HG03460 (cell line): ENCODE measurements around the gene NOC2L.

Experiments
- ATAC-seq: cut with Tn5 transposase; IDR thresholded peaks from one replicate; pipeline ENCODE4 v1.9.1; 2021; ENCODE audit not compliant: unreplicated experiment

The NOC2L gene

DNA sequence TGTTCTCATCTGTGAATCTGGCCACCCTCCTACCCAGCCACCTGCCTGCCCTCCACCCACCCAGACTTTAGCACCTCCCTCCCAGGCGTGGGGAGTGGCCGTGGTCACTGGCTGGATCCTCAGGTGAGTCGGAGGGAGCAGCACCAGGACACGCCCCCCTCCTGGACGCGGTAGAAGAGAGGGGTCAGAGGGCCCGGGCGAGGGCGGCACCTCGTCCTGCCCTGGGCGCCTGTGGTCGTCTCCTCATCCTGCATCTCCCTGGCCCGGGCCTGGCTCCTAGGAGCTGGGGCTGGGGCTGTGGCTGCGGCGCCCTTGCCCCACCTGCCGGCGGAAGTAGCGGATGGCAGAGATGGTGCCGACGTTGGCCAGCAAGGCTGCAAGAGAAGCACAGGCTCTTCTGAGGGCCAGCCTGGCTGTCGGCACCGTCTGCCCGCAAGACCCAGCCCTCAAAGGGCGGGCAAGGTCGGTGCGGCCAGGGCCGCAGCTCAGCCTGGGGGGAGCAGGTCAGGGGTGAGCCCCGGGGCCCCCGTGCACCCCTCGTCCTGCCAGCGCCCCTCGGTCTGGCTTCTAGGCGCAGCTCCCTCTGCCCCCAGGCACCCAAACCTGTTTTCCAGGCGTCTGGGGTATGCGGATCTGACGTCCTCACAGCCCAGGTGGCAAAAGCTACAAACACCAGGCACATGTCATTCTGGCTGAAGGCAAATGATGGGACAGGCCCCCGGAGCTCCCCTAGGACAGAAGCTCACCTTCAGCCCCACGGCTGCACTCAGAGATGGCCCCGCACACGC is 17.0 kb upstream of the NOC2L start:
- no peak for ATAC-seq

DNA sequence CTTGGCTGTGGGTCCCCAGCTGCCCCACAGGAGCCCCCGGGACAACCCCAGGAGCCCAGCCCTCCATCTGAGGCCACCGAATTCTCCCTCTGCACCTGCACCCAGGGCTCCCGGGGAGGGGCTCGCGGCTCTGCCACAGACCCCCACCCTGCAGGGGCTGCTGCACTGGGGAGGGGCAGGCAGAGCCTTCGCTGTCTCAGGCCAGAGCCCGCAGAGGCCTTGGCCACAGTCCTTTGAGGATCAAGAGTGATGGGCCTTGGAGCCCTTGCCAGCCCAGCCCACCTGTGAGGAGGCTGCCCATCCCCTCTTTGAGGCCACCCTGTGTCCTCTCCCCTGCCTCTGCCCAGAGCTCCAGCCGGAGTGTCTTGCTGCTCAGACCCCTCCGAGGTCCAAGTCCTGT is 16.3 kb upstream of the NOC2L start:
- no peak for ATAC-seq

DNA sequence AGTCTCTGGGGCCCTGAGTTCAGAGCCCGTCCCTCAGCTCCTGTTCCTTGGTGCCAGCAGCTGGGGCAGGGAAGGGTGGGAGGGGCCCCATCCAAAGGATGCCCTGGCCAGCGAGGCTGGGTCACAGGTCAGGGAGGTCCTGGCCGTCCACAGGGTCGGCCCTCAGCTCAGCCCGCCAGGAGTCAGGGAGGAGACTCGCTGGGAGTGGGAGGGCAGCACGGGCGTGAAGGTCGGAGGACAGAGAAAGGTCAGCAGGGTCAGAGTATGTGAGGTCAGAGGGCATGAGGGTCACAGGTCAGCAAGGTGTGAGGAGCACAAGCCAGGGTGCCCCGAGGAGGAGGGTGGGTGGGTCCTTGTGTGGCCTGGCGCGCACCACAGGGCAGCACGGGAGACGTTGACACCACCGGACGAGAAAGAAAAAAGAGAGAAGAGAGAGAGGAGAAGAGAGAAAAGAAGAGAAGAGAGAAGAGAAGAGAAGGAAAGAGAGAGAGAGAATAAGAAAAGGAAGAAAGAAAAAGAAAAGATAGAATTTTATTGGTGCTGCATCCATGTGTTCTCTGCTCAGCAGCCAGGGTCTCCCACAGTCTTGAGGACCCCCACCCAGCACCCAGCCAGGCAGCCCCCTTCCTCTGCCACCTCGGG is 15.8 kb upstream of the NOC2L start:
- ATAC-seq, result no peak

DNA sequence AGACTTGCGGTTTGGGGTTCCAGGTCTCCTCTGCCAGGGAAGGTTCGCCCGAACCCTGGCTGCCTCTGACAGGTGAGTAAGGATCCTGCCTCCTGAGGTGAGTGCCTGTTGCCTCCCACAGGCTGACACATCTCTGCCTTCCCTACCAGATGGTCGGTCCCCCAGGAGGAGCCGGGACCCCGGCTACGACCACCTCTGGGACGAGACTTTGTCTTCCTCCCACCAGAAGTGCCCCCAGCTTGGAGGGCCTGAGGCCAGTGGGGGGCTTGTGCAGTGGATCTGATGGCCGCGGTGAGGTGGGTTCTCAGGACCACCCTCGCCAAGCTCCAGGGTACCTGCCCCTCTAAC is 15.2 kb upstream of the NOC2L start:
- ATAC-seq, result no peak

DNA sequence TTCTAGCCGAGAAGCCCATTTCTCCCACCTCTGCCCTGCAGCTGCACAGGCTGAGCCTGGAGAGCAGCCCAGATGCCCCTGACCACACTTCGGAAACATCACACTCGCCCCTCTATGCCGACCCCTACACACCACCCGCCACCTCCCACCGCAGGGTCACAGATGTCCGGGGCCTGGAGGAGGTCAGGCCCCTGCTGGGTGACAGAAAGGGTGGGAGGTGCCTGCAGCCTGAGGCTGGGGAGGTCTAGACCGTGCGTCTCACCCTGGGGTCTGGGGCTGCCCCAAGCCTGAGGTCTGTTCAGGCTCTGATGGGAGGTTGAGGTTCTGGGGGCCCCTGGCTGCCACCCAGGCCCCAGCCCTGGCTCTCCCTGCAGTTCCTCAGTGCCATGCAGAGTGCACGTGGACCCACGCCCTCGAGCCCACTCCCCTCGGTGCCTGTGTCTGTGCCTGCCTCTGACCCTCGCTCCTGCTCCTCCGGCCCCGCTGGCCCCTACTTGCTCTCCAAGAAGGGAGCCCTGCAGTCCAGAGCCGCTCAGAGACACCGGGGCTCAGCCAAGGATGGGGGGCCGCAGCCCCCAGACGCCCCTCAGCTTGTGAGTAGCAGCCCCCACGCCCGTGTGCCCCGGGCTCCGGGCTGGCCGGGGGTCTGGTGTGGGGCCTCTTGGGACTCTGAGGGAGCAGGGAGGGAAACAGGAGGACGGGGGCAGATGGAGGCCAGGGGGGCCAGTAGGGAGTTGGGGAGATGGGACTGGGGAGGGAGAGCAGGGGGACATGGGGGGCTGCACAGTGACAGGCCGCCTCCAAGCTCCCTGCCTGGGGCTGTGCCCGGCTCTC is 14.6 kb upstream of the NOC2L start:
- ATAC-seq, result no peak

DNA sequence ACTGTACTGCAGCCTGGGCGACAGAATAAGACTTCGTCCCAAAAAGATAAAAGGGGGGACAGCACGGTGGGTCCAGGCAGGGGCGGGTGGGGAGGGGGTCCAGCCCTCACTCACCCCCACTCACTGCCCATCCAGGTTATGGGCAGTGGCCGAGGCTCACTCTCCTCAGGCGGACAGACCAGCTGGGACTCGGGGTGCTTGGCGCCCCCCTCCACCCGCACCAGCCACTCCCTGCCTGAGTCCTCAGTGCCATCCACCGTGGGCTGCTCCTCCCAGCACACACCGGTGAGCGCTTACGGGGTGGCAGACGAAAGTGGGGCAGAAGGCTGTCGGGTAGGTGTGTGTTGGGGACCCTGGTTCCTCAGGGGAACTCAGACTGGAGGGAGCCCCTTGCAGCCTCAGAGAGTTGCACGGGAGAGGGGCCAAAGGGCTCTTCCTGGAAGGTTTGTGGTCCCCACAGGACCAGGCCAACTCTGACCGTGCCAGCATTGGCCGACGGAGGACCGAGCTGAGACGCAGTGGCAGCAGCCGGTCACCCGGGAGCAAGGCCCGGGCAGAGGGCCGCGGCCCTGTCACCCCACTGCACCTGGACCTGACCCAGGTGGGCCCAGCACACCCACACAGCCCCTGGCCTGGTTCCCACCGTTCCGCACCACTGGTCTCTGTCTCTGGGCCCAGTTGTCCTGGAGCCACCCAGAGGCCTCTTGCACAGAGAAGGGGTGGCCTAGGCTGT is 13.8 kb upstream of the NOC2L start:
- no peak for ATAC-seq

DNA sequence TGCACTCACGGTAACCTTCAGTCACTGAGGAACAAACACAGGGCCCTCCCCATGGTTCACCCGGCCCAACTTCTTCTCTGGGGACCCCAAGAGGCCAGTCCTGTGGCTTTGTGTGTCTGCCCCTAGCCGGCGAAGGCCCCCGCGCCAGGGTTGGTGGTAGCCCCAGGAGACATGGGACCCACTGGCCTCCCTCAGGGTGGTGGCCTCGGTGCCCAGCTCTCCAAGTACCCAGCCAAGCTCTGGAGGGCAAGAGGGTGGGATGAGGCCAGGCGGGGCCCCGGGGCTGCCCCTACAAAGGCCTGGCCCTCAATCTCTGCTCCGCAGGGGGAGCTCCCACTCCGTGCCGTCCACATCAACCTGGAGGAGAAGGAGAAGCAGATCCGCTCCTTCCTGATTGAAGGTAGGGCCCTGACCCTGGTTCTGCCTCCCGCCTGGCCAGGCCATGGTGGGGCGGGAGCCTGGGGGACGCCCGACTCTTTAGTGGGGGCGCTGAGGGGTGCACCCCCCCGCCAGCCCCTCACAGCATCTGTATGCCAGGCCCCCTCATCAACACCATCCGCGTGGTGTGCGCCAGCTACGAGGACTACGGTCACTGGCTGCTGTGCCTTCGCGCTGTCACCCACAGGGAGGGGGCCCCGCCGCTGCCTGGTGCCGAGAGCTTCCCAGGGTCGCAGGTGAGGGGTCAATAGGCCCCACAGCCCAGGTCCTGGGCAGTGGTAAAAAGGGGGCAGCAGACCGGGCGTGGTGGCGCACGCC is 12.9 kb upstream of the NOC2L start:
- ATAC-seq, result no peak

DNA sequence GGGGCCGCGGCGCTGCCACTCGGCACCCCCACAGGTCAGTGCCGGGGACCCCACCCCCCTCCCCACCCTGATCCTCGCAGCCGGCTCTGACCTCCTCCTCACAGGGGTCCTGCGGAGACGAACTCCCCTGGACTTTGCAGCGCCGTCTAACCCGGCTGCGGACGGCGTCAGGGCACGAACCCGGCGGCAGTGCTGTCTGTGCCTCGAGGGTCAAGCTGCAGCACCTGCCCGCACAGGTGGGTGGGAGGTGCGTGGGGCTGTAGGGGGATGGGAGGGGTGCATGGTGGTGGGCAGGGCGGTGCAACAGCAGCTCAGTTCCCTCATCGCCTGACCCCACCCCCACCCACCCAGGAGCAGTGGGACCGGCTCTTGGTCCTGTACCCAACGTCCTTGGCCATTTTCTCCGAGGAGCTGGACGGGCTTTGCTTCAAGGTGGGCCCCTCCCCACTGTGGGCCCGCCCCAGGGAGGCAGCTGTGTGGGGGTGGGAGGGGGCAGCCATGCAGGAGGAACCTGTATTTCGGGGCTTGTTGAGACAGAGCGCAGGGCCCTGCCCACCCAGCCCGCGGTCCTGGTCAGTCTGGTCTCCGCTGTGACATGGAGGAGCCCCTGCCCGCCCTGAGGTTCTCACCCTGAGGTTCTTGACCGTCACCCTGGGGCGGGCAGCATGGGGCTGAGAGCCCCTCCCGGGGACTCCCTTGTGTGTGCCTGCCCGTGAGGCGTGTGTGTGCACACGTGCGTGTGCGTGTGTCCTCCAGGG is 12.1 kb upstream of the NOC2L start:
- ATAC-seq, result no peak

DNA sequence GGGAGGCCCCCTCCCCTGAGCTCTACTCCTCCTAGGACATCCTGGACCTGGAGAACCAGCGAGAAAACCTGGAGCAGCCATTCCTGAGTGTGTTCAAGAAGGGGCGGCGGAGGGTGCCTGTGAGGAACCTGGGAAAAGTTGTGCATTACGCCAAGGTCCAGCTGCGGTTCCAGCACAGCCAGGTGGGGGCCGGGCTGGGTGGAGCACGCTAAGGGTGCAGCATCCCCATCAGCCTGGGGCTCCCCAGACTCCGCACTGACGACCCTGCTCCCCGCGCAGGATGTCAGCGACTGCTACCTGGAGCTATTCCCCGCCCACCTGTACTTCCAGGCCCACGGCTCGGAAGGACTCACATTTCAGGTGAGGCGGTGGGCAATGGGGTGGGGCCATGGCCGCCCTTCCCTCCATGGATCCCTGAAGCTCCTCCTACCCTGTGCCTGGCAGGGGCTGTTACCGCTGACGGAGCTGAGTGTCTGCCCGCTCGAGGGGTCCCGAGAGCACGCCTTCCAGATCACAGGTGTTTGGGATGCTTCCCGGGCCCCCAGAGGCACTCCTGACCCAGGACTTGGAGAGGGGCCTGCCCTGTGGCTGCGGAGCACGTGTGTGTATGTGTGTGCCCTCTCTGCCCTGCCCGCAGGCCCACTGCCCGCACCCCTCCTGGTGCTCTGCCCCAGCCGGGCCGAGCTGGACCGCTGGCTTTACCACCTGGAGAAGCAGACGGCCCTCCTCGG is 11.4 kb upstream of the NOC2L start:
- ATAC-seq, result no peak

DNA sequence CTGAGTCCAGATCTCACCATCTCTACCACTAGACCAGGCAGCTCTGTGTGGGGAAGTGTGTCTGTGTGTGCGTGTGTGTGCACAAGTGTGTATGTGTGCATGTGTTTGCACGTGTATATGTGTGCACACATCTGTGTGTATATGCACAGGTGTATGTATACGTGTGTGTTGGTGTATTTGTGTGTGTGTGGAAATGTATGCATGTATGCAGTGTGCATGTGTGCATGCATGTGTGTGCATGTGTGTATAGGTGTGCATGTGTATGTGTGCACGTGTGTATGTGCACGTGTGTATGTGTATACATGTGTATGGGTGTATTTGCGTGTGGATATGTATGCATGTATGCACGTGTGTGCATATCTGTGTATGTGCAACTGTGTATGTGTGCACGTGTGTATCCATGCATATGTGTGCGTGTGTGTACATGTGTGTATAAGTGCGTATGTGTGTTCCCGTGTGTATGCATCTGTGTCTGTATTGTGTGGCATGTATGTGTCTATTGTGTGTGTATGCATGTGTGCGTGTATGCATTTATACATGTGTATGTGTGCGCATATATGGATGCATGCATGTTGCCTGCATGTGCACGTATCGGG is 10.3 kb upstream of the NOC2L start:
- ATAC-seq, result no peak

DNA sequence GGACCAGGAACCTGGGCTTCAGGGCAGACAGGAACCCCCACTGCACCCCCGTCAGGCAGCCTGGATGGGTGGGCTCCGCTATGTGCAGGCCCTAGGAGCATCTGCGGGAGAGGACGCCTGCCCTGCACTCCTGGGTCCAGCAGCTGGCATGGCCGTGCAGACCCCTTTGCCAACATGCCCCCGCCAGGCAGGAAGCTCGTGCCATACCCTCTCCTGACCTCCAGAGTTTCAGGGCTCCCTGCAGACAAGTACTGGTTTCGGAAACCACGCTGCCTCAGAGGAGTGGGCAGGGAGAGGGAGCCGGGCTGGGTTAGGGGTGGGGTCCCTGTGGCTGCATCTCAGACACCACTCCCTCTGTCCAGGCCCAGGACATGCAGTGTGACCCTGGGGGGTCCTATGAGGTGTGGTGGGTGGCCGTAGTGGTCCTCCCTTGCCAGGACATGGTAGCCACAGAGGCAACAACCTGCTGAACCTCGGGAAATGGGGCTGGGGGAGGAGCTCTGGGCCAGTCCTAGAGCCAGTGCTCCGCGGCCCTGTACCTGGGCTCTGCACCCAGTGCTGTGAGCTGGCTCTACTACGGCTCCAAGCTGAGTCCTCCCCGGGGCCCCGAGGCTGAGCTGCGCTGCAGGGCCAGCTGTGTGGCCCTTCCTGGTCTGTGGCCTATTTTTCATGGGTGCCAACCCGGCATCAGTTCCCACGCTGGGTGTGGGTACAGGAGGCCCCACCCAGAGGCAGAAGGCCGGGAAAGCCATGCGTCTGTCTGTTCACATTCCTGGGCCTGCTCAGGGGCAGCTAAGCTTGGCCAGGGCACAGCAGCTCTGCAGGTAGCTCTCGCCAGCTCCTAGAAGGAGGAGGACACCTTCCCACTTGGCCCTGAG is 8.6 kb upstream of the NOC2L start:
- ATAC-seq, result no peak

DNA sequence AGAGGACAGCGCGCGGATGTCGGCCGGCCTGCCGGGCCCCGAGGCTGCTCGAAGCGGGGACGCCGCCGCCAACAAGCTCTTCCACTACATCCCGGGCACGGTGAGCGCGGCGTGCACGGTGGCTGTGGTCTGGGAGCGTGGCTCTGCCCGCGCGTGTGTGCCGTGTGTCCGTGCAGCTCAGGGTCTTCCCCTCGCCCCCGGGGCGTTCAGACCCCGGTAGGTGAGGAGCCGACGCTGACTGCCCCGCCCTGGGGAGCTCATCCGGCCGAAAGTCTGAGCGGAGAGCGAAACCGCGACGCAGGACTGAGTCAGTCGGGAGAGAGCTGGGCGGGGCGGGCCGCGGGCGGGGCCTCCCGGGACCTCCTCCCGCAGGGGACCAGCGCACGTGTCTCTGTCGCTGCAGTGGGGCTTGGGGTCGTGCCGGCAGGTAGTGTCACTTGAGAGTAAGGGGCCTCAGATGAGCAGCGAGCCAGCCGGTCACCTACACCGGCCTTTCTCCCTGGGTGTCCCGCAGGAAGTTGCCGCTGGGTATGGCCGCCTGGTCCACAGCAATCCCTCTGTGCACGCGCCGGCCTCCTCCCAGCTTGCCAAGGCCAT is 7.7 kb upstream of the NOC2L start:
- ATAC-seq, result peak; percentile 60

DNA sequence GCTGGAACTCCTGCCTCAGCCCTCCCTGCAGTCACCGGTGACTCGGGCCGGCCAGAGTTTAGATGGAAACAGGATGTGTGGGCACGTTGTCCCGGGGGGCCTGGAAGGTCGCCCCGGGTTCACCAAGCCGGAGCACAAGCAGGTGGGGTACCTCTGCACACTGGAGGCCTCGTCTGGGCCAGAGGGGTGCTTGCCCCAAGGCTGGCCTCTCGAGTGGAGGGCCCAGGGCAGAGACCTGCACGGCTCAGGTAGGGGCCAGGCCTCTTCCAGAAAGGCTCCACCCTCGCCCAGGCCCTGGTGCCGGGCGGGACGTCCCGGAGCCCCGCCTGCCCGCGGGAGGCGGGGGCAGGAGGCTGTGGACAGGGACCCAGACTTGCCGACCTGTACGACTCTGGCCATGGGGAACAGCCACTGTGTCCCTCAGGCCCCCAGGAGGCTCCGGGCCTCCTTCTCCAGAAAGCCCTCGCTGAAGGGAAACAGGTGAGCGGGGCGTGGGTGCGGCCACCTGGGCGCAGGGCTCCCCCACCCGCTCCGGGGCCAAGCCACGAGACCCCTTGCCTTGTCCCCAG is 7.2 kb upstream of the NOC2L start, which contains the start of gene PLEKHN1:
Gene PLEKHN1 (plus strand): TSS at position 348 of the 569 bp plus-strand sequence. CDS start 50 bp downstream, at position 398.
- peak; percentile 35 for ATAC-seq

DNA sequence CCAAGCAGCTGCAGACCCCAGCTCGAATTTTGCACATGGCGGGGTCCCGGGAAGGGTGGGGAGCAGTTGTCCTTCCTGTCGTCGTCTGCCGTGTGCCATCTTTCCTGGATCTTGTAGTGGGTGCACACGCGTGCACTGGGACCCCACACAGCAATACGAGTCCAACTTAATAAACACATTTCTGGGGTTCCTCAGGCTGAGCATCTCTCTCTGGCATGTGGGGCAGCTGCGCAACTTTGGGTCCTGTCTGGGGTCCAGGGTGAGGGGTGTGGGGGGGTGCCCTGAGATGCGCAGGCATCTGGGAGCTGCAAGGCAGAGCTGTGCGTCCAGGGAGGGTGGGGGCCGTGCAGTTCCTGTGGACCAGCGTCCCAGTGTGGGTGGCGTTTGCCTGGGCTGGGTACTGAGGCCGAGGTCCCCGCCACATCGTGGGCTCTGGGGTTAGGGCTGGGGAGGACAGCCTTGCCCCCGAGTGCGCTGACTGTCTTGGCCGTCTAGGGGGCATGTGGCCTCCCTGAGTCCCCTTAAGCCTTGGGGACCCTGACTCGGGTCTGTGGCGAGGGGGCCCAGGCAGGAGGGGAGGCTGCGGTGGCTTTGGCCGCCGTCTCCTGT is 6.6 kb upstream of the NOC2L start:
- no peak for ATAC-seq

DNA sequence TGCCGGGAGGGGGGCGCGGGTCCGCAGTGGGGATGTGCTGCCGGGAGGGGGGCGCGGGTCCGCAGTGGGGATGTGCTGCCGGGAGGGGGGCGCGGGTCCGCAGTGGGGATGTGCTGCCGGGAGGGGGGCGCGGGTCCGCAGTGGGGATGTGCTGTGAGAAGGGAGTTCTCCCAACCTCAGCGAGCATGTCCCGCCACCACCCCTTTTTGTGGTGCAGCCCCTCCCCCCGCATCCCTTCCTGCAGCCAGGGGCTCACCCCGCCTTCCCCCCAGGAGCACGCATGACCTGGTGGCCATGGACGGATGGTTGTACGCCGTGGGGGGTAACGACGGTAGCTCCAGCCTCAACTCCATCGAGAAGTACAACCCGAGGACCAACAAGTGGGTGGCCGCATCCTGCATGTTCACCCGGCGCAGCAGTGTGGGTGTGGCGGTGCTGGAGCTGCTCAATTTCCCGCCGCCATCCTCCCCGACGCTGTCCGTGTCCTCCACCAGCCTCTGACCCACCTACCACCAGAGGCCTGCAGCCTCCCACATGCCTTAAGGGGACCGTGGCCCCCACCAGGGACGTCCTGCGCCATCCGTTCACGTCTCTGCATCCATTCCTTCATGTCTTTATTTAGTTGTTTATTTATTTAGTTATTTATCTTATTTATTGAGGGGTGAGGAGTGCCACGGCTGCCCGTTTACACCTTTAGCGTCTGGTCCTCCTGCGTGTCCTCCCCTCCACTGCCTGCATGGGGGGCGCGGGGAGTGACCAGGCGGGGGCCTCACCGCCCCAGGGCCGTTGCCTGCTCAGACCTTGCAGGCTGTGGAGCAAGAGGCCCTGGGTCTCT is 5.9 kb upstream of the NOC2L start:
- no peak for ATAC-seq
